ENCODE results near the gene RETREG2.

Gene RETREG2

GRCh38 chr2:219177552-219178376 is at the start of gene RETREG2:
TSS of gene RETREG2 (plus strand) at chr2:219178275. CDS start at chr2:219178353, 78 bp downstream.
- DNase-seq = peak; percentile 91

GRCh38 chr2:219128396-219128795 is 49.7 kb upstream of the RETREG2 start:
- peak; percentile 30 for DNase-seq

- DNase-seq = no peak
Measured at GRCh38 chr2:219129589-219129988, 48.5 kb upstream of the RETREG2 start.

GRCh38 chr2:219131327-219131726 is 46.7 kb upstream of the RETREG2 start:
- no peak for DNase-seq

GRCh38 chr2:219131744-219132143 is 46.3 kb upstream of the RETREG2 start:
- no peak for DNase-seq

GRCh38 chr2:219133976-219134375 is 44.1 kb upstream of the RETREG2 start:
- no peak for DNase-seq

GRCh38 chr2:219140722-219141121 is 37.4 kb upstream of the RETREG2 start:
- DNase-seq = no peak

GRCh38 chr2:219142329-219142728 is 35.7 kb upstream of the RETREG2 start:
- DNase-seq = no peak

GRCh38 chr2:219149667-219150066 is 28.4 kb upstream of the RETREG2 start:
- DNase-seq = no peak

- peak; percentile 88 for DNase-seq
Measured at GRCh38 chr2:219155054-219155644, 22.9 kb upstream of the RETREG2 start.

- DNase-seq = no peak
Measured at GRCh38 chr2:219157396-219157795, 20.7 kb upstream of the RETREG2 start.

- DNase-seq = peak; percentile 14
Measured at GRCh38 chr2:219158025-219158424, 20.1 kb upstream of the RETREG2 start.

- DNase-seq = no peak
Measured at GRCh38 chr2:219158586-219158985, 19.5 kb upstream of the RETREG2 start.

- DNase-seq = no peak
Measured at GRCh38 chr2:219159771-219160185, 18.3 kb upstream of the RETREG2 start.

GRCh38 chr2:219160186-219161017 is 17.7 kb upstream of the RETREG2 start, which contains the start of gene NHEJ1:
TSS of gene NHEJ1 (minus strand) at chr2:219160815. CDS start at chr2:219158362, 2,453 bp downstream.
- DNase-seq = peak; percentile 94

- no peak for DNase-seq
Measured at GRCh38 chr2:219161097-219161496, 17.0 kb upstream of the RETREG2 start.

GRCh38 chr2:219163156-219163555 is 14.9 kb upstream of the RETREG2 start:
- no peak for DNase-seq

GRCh38 chr2:219165058-219165911 is 12.8 kb upstream of the RETREG2 start:
- DNase-seq = peak; percentile 33

GRCh38 chr2:219167997-219168396 is 10.1 kb upstream of the RETREG2 start:
- DNase-seq = no peak

- peak; percentile 40 for DNase-seq
Measured at GRCh38 chr2:219168526-219168925, 9.5 kb upstream of the RETREG2 start.

- no peak for DNase-seq
Measured at GRCh38 chr2:219168932-219169331, 9.1 kb upstream of the RETREG2 start.

GRCh38 chr2:219169930-219170654 is 8.0 kb upstream of the RETREG2 start, which contains the start of gene SLC23A3:
TSS of gene SLC23A3 (minus strand) at chr2:219170029. CDS start at chr2:219169984, 45 bp downstream.
- DNase-seq = no peak
